ENCODE results near the gene EEF1AKMT1. TPM values are rescaled to one million over a fixed set of nuclear protein-coding genes. Genes with fewer than 3 reads are reported as not detected.
"Not testable (repeated sequence)": the region's sequence is repeated elsewhere in the genome, so short reads cannot be mapped to it uniquely, and the experiment has no call there.

The EEF1AKMT1 gene
- total RNA-seq, 2 donors from 2014 or later: 7.6 to 8.1 TPM

GRCh38 chr13:20684546-20684945 is 89.2 kb downstream of the EEF1AKMT1 start:
- 78 to 83% methylated on average over 8 to 17 of the region's 18 CpGs for WGBS, 2 experiments (ENCODE audit: insufficient coverage in 1 of 2, insufficient read length in 1 of 2)
- no peak overlapping the region for H3K27ac Mint-ChIP-seq

GRCh38 chr13:20684041-20684440 is 89.7 kb downstream of the EEF1AKMT1 start:
- H3K4me1 Mint-ChIP-seq: peaks cover 32% of the 10 kb centered on the region
- Histone ChIP-seq H3K36me3 (ENCODE audit: control insufficient read depth, insufficient read depth, low read length) (no peaks in the 10 kb centered on the region), H3K27me3 (ENCODE audit: control insufficient read depth, insufficient read depth, low read length, poor library complexity, severe bottlenecking) (no peaks in the 10 kb centered on the region), H3K27ac (ENCODE audit: low read depth, low read length) (no peak overlapping the region), H3K4me3 (ENCODE audit: low read length) (no peak overlapping the region), H3K9me3 (ENCODE audit: control insufficient read depth, low read length) (no peaks in the 10 kb centered on the region), H3K9ac (ENCODE audit: extremely low read depth, low read length, poor library complexity, severe bottlenecking) (no peak overlapping the region), H3K4me1 (ENCODE audit: control insufficient read depth, insufficient read depth, low read length) (no peaks in the 10 kb centered on the region)
- no peak for DNase-seq
- H3K27me3 Mint-ChIP-seq (ENCODE audit: insufficient read depth): no peaks in the 10 kb centered on the region
- H3K27ac Mint-ChIP-seq: no peak overlapping the region
- WGBS, 2 experiments (ENCODE audit: insufficient coverage in 1 of 2, insufficient read length in 1 of 2): 75 to 92% methylated on average over 1 to 4 of the region's 4 CpGs
- no peak overlapping the region for H3K4me3 Mint-ChIP-seq
- TF ChIP-seq CTCF (conservative IDR thresholded peaks at IDR 0.05): no peak
- no peaks in the 10 kb centered on the region for H3K9me3 Mint-ChIP-seq
- H3K36me3 Mint-ChIP-seq (ENCODE audit: low read depth): peaks cover 3% of the 10 kb centered on the region

More at GRCh38 chr13:20684546-20684945, 89.2 kb downstream of the EEF1AKMT1 start:
- Mint-ChIP-seq H3K4me1 (peaks cover 32% of the 10 kb centered on the region), H3K9me3 (no peaks in the 10 kb centered on the region), H3K4me3 (no peak overlapping the region), H3K36me3 (ENCODE audit: low read depth) (peaks cover 3% of the 10 kb centered on the region), H3K27me3 (ENCODE audit: insufficient read depth) (no peaks in the 10 kb centered on the region)
- Histone ChIP-seq H3K4me3 (ENCODE audit: low read length) (no peak overlapping the region), H3K36me3 (ENCODE audit: control insufficient read depth, insufficient read depth, low read length) (no peaks in the 10 kb centered on the region), H3K27me3 (ENCODE audit: control insufficient read depth, insufficient read depth, low read length, poor library complexity, severe bottlenecking) (no peaks in the 10 kb centered on the region), H3K9me3 (ENCODE audit: control insufficient read depth, low read length) (no peaks in the 10 kb centered on the region), H3K27ac (ENCODE audit: low read depth, low read length) (no peak overlapping the region), H3K9ac (ENCODE audit: extremely low read depth, low read length, poor library complexity, severe bottlenecking) (no peak overlapping the region), H3K4me1 (ENCODE audit: control insufficient read depth, insufficient read depth, low read length) (no peaks in the 10 kb centered on the region)
- no peak for TF ChIP-seq CTCF (conservative IDR thresholded peaks at IDR 0.05)
- no peak for DNase-seq

- peaks cover 3% of the 10 kb centered on the region for H3K36me3 Mint-ChIP-seq (ENCODE audit: low read depth)
- H3K4me1 Mint-ChIP-seq: peaks cover 43% of the 10 kb centered on the region
- H3K27ac Mint-ChIP-seq: no peak overlapping the region
- DNase-seq: no peak
- H3K27me3 ChIP-seq (ENCODE audit: control insufficient read depth, insufficient read depth, low read length, poor library complexity, severe bottlenecking): no peaks in the 10 kb centered on the region
- H3K4me3 ChIP-seq (ENCODE audit: low read length): no peak overlapping the region
- 90 to 100% methylated on average over 1 of the region's 1 CpG for WGBS, 2 experiments (ENCODE audit: insufficient coverage in 1 of 2, insufficient read length in 1 of 2)
- H3K27ac ChIP-seq (ENCODE audit: low read depth, low read length): no peak overlapping the region
- H3K36me3 ChIP-seq (ENCODE audit: control insufficient read depth, insufficient read depth, low read length): no peaks in the 10 kb centered on the region
- H3K9ac ChIP-seq (ENCODE audit: extremely low read depth, low read length, poor library complexity, severe bottlenecking): no peak overlapping the region
- no peaks in the 10 kb centered on the region for H3K27me3 Mint-ChIP-seq (ENCODE audit: insufficient read depth)
- H3K4me3 Mint-ChIP-seq: no peak overlapping the region
- H3K9me3 Mint-ChIP-seq: no peaks in the 10 kb centered on the region
- no peak for TF ChIP-seq CTCF (conservative IDR thresholded peaks at IDR 0.05)
- peaks cover 5% of the 10 kb centered on the region for H3K4me1 ChIP-seq (ENCODE audit: control insufficient read depth, insufficient read depth, low read length)
- H3K9me3 ChIP-seq (ENCODE audit: control insufficient read depth, low read length): no peaks in the 10 kb centered on the region
Observed at GRCh38 chr13:20682061-20682460, 91.7 kb downstream of the EEF1AKMT1 start.

- peaks cover 42% of the 10 kb centered on the region for H3K4me1 Mint-ChIP-seq
- not testable (repeated sequence) for H3K27me3 Mint-ChIP-seq (ENCODE audit: insufficient read depth); H3K4me3 Mint-ChIP-seq
Observed at GRCh38 chr13:20681481-20681880, 92.3 kb downstream of the EEF1AKMT1 start.

More at GRCh38 chr13:20681481-20681880, 92.3 kb downstream of the EEF1AKMT1 start:
- H3K36me3 ChIP-seq (ENCODE audit: control insufficient read depth, insufficient read depth, low read length); H3K27ac Mint-ChIP-seq; H3K27ac ChIP-seq (ENCODE audit: low read depth, low read length); H3K36me3 Mint-ChIP-seq (ENCODE audit: low read depth); H3K9ac ChIP-seq (ENCODE audit: extremely low read depth, low read length, poor library complexity, severe bottlenecking); H3K9me3 Mint-ChIP-seq; H3K9me3 ChIP-seq (ENCODE audit: control insufficient read depth, low read length); H3K4me1 ChIP-seq (ENCODE audit: control insufficient read depth, insufficient read depth, low read length); H3K4me3 ChIP-seq (ENCODE audit: low read length); DNase-seq; H3K27me3 ChIP-seq (ENCODE audit: control insufficient read depth, insufficient read depth, low read length, poor library complexity, severe bottlenecking): not testable (repeated sequence)
- 74 to 86% methylated on average over 4 to 5 of the region's 5 CpGs for WGBS, 2 experiments (ENCODE audit: insufficient coverage in 1 of 2, insufficient read length in 1 of 2)
